Measurements from ENCODE around the gene COMMD7. TPM values are rescaled to one million over a fixed set of nuclear protein-coding genes. Genes with fewer than 3 reads are reported as not detected.

The COMMD7 gene
- total and polyA plus RNA-seq, 4 donors, result 26.1 to 53.4 (median 43.0) TPM

GRCh38 chr20:32663335-32664011 lies 79.8 kb downstream of the COMMD7 start:
- TF ChIP-seq CTCF (IDR thresholded peaks at IDR 0.05; ENCODE audit: control extremely low read depth, extremely low read depth), result no peak
- 83 to 92% methylated on average over 6 of the region's 6 CpGs for WGBS, 2 donors
- Histone ChIP-seq H3K4me1 (ENCODE audit: control insufficient read depth in 5 of 5, insufficient read depth in 5 of 5, low read length in 5 of 5) (peaks cover 0 to 6% (median 0%) of the 10 kb centered on the region in 5 donors), H3K27ac (ENCODE audit: low read depth in 1 of 2, low read length in 1 of 2) (no peak overlapping the region), H3K27me3 (ENCODE audit: control insufficient read depth in 3 of 3, insufficient read depth in 3 of 3, low read length in 2 of 3) (no peaks in the 10 kb centered on the region), H3K9me3 (ENCODE audit: control insufficient read depth in 4 of 4, insufficient read depth in 3 of 4, low read length in 3 of 4) (no peaks in the 10 kb centered on the region), H3K36me3 (ENCODE audit: control insufficient read depth in 4 of 4, insufficient read depth in 4 of 4, low read length in 4 of 4) (no peaks in the 10 kb centered on the region), H3K9ac (ENCODE audit: insufficient read depth in 1 of 2, low read length in 2 of 2) (no peak overlapping the region), H3K4me3 (no peak overlapping the region)
- DNase-seq (no peak), ATAC-seq (ENCODE audit: insufficient read depth, low FRiP score) (no peak)

GRCh38 chr20:32661820-32662528 lies 81.3 kb downstream of the COMMD7 start:
- Histone ChIP-seq H3K36me3 (ENCODE audit: control insufficient read depth in 4 of 4, insufficient read depth in 4 of 4, low read length in 4 of 4) (no peaks in the 10 kb centered on the region), H3K4me1 (ENCODE audit: control insufficient read depth in 5 of 5, insufficient read depth in 5 of 5, low read length in 5 of 5) (peaks cover 0 to 6% (median 0%) of the 10 kb centered on the region in 5 donors), H3K4me3 (no peak overlapping the region), H3K27me3 (ENCODE audit: control insufficient read depth in 3 of 3, insufficient read depth in 3 of 3, low read length in 2 of 3) (no peaks in the 10 kb centered on the region), H3K27ac (ENCODE audit: low read depth in 1 of 2, low read length in 1 of 2) (no peak overlapping the region), H3K9ac (ENCODE audit: insufficient read depth in 1 of 2, low read length in 2 of 2) (no peak overlapping the region), H3K9me3 (ENCODE audit: control insufficient read depth in 4 of 4, insufficient read depth in 3 of 4, low read length in 3 of 4) (no peaks in the 10 kb centered on the region)
- ATAC-seq (ENCODE audit: insufficient read depth, low FRiP score), result no peak
- WGBS, 2 donors, result 84 to 90% methylated on average over 10 of the region's 10 CpGs
- no peak for DNase-seq
- no peak for TF ChIP-seq CTCF (IDR thresholded peaks at IDR 0.05; ENCODE audit: control extremely low read depth, extremely low read depth)

GRCh38 chr20:32660661-32661060 lies 82.6 kb downstream of the COMMD7 start:
- Histone ChIP-seq H3K36me3 (ENCODE audit: control insufficient read depth in 4 of 4, insufficient read depth in 4 of 4, low read length in 4 of 4) (no peaks in the 10 kb centered on the region), H3K9me3 (ENCODE audit: control insufficient read depth in 4 of 4, insufficient read depth in 3 of 4, low read length in 3 of 4) (no peaks in the 10 kb centered on the region), H3K27me3 (ENCODE audit: control insufficient read depth in 3 of 3, insufficient read depth in 3 of 3, low read length in 2 of 3) (no peaks in the 10 kb centered on the region), H3K27ac (ENCODE audit: low read depth in 1 of 2, low read length in 1 of 2) (no peak overlapping the region), H3K4me1 (ENCODE audit: control insufficient read depth in 5 of 5, insufficient read depth in 5 of 5, low read length in 5 of 5) (peaks cover 0 to 6% (median 0%) of the 10 kb centered on the region in 5 donors), H3K9ac (ENCODE audit: insufficient read depth in 1 of 2, low read length in 2 of 2) (no peak overlapping the region), H3K4me3 (no peak overlapping the region)
- ATAC-seq (ENCODE audit: insufficient read depth, low FRiP score) (no peak), DNase-seq (no peak)
- 87 to 92% methylated on average over 8 of the region's 8 CpGs for WGBS, 2 donors
- TF ChIP-seq CTCF (IDR thresholded peaks at IDR 0.05; ENCODE audit: control extremely low read depth, extremely low read depth), result no peak
